ENCODE results near the gene RAI2. TPM values are rescaled to one million over a fixed set of nuclear protein-coding genes. Genes with fewer than 3 reads are reported as not detected.

RAI2 gene
- total and polyA plus RNA-seq, 2 experiments from 2014 or later: 0.83 to 0.99 TPM

GRCh38 chrX:17767734-17768133, 93.4 kb downstream of the RAI2 start:
- Histone ChIP-seq H4K20me1 (replicated peaks; ENCODE audit: insufficient read depth) (no peaks in the 10 kb centered on the region), H3K9me2 (ENCODE audit: insufficient read depth) (no peaks in the 10 kb centered on the region), H3K4me1 (ENCODE audit: insufficient read depth) (no peaks in the 10 kb centered on the region), H3K27ac (ENCODE audit: low read depth) (no peak overlapping the region), H3K4me3 (no peak overlapping the region), H2AFZ (no peak overlapping the region), H3K79me2 (replicated peaks; ENCODE audit: insufficient read depth) (no peaks in the 10 kb centered on the region), H3K4me2 (no peak overlapping the region), H3F3A (replicated peaks; ENCODE audit: low read depth) (no peaks in the 10 kb centered on the region), H3K27me3 (ENCODE audit: insufficient read depth) (no peaks in the 10 kb centered on the region), H3K36me3 (ENCODE audit: insufficient read depth) (no peaks in the 10 kb centered on the region)
- Mint-ChIP-seq H3K4me1 (no peaks in the 10 kb centered on the region), H3K36me3 (ENCODE audit: low read depth) (no peaks in the 10 kb centered on the region), H3K27ac (no peak overlapping the region), H3K9me3 (no peaks in the 10 kb centered on the region), H3K27me3 (ENCODE audit: insufficient read depth, low read depth, poor library complexity) (no peaks in the 10 kb centered on the region), H3K4me3 (no peak overlapping the region)
- ATAC-seq (no peak), DNase-seq (ENCODE audit: low spot score) (no peak)
- TF ChIP-seq NANOG (IDR thresholded peaks at IDR 0.05; ENCODE audit: borderline replicate concordance) (no peak), ZNF114 (CRISPR knock-in tag; IDR thresholded peaks at IDR 0.05) (no peak), POLR2AphosphoS5 (IDR thresholded peaks at IDR 0.05; ENCODE audit: low read depth) (no peak), CTCF (conservative IDR thresholded peaks at IDR 0.05; ENCODE audit: low read depth in 2 of 2) (no peak), STAT1 (IDR thresholded peaks at IDR 0.05; ENCODE audit: unreplicated experiment) (no peak), CREB1 (CRISPR knock-in tag; IDR thresholded peaks at IDR 0.05; ENCODE audit: low read depth) (no peak), JUNB (IDR thresholded peaks at IDR 0.05; ENCODE audit: unreplicated experiment) (no peak), EZH2phosphoT487 (IDR thresholded peaks at IDR 0.05; ENCODE audit: unreplicated experiment) (no peak), ZNF331 (CRISPR knock-in tag; IDR thresholded peaks at IDR 0.05; ENCODE audit: low read depth) (no peak), ZNF462 (CRISPR knock-in tag; IDR thresholded peaks at IDR 0.05) (no peak), EZH2 (IDR thresholded peaks at IDR 0.05; ENCODE audit: low read depth, unreplicated experiment) (no peak), REST (IDR thresholded peaks at IDR 0.05; ENCODE audit: unreplicated experiment) (no peak), ETS1 (IDR thresholded peaks at IDR 0.05) (no peak)
